Jurkat, Clone E6-1 (cell line): ENCODE measurements around the gene C4orf36. TPM values are rescaled to one million over a fixed set of nuclear protein-coding genes. Genes with fewer than 3 reads are reported as not detected.

Experiments used
- DNase-seq: peaks from one replicate; pipeline ENCODE4 v3.0.0-alpha.2; 2011; ENCODE audit warnings: low read depth, low spot score
- H3K4me3 ChIP-seq: 2 replicates; pipeline ENCODE4 v1.5.1; 2011; ENCODE audit warnings: mild to moderate bottlenecking, low read length, control low read depth, moderate library complexity
- polyA plus RNA-seq: library from polyadenylated mRNA; unstranded; fragments of >200 nt; gene quantifications from one replicate; pipeline ENCODE4 v1.2.1, GENCODE V29; 2012; ENCODE audit warnings: missing spikeins; ENCODE audit not compliant: insufficient read length, insufficient read depth

The C4orf36 gene
- not detected for polyA plus RNA-seq

GRCh38 chr4:86891762-86892635 lies at the start of gene C4orf36:
Gene C4orf36 (minus strand): TSS chr4:86892422. CDS start chr4:86891520, 902 bp downstream.
- DNase-seq, result no peak
- peak within 1 kb of the TSS; percentile 45 for H3K4me3 ChIP-seq

GRCh38 chr4:86940920-86941460 lies 48.8 kb upstream of the C4orf36 start:
- DNase-seq, result no peak

DNA sequence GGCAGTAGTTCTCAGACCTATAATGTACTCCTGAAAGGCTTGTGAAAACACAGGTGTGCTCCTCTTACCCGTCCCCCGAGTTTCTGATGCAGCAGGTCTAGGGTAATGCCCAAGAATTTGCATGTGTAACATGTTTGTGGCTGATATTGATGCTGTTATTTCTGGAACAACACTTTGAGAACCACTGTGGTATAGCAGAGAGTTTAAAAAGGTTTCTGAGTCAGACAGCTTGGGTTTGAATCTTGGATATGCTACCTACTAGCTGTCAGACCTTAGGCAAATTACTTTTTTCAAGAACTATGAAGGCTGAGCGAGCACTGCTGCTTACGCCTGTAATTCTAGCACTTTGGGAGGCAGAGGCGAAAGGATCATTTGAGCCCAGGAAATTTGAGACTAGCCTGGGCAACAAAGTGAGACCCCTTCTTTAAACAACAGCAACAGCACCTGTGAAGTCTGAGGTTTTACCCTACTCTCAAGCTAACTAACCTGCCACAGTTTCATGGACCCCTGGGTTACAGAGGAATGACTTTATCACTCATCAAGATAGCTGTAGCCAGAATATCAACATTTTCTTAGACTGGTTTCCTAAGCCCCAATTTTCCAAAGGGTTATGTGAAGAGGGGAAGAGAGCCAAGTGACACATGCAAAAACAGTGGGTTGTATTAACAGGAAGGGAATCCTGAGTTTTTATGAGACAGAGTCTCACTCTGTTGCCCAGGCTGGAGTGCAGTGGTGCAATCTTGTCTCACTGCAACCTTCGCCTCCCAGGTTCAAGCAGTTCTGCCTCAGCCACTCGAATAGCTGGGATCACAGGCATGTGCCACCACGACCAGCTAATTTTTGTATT lies 47.7 kb upstream of the C4orf36 start:
- no peak overlapping the region for H3K4me3 ChIP-seq
- no peak for DNase-seq

More at GRCh38 chr4:86940920-86941460, 48.8 kb upstream of the C4orf36 start:
- H3K4me3 ChIP-seq, result no peak overlapping the region

DNA sequence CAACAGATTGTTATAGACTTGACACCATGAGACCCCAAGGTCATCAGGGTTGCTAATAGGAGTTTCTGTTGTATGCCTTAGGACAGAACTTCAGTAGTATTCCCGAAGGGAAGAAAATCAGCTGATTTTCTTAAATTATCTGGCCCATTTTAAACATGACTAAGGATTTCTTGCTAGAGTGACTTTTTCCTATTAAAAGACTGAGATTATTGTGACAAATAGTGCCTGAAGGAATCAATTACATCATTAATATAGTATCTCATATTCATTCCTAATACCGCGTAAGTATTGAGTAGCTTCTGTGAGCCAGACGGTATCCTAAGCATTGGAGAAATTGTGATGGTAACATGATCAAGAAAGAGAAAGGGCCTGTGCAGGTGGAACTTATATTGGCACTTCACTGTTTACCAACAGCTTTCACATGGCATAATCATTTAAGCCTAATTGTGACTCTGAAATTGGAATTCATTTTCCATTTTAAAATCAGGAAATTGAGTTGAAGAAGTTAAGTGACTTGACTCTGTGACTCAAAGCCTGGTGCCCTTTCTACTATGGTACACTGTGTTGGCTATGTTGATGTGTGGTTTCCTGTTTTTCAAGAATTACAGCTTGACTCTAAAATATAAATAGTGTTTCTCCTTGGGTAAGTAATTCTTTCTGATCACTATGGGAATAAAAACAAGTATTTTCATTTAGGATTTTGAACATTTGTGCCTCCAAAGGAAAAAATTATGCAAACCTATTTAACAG lies 46.7 kb upstream of the C4orf36 start:
- no peak overlapping the region for H3K4me3 ChIP-seq
- no peak for DNase-seq

- H3K4me3 ChIP-seq, result peak overlapping the region; percentile 70
- DNase-seq, result no peak
Observed at GRCh38 chr4:86935853-86936733, 43.9 kb upstream of the C4orf36 start.

DNA sequence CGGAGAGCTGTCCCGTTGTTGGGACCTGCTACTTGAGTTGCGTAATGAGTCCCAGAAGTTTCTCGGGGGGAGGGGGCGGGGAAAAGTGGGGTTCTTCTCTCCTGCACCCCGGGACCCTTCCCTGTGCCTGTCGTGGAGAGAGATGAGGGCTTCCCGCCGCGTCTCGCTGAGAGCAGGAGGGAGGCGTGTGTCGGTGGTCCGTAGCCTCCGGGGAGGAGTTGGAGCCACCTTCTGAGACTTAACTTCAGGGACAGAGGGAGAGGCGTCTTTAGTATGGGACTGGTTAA lies 43.3 kb upstream of the C4orf36 start:
- DNase-seq, result no peak
- H3K4me3 ChIP-seq, result peak overlapping the region; percentile 70

- peak; percentile 61 for DNase-seq
Observed at GRCh38 chr4:86934771-86935565, 42.7 kb upstream of the C4orf36 start, which contains the start of gene AFF1. Gene AFF1 (plus strand): TSS chr4:86935011. CDS start chr4:86948534, 13,523 bp downstream.

GRCh38 chr4:86934147-86934770 lies 42.0 kb upstream of the C4orf36 start:
- DNase-seq, result no peak
- H3K4me3 ChIP-seq, result peak overlapping the region; percentile 55

More at GRCh38 chr4:86934771-86935565, 42.7 kb upstream of the C4orf36 start, which contains the start of gene AFF1:
- H3K4me3 ChIP-seq, result peak within 1 kb of the TSS; percentile 70

DNA sequence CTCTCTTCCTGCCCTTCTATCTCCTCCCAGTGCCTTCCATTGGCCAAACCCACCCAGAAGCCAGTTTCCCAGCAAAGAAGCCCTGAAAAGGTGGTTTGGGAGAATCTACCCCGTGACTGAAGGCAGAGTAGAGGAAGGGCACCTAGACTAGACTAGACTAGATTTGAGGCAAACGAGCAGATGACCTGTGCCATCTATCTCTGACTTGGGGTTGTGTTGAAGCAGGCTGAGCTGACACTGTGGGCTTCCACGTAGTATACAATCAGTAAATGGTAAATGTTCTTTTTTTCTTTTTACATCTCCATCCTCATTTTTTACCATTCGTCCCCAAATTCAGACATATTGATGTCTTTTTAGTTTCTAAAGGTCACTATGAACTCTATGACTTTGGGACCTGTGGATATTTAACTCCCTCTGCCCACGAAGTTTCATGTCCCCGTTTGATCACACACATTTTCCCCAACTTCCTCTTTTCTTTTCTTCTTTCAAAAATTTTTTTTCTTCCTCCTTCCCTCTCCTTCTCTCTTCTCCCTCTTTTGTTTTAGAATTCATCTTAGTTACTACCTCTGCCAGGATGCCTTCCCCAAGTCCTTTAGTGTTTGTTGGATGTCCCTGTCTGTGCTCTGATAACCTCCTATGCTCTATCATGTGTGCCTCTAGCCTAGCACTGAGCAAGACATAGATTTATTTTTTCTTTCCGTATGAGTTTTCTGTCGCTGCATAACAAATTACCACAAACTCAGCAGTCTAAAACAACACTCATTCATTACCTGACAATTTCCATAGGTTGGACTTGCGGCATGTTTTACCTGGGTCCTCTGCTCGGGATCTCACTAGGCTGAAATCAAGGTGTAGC lies 36.4 kb upstream of the C4orf36 start:
- DNase-seq, result no peak
- no peak overlapping the region for H3K4me3 ChIP-seq

DNA sequence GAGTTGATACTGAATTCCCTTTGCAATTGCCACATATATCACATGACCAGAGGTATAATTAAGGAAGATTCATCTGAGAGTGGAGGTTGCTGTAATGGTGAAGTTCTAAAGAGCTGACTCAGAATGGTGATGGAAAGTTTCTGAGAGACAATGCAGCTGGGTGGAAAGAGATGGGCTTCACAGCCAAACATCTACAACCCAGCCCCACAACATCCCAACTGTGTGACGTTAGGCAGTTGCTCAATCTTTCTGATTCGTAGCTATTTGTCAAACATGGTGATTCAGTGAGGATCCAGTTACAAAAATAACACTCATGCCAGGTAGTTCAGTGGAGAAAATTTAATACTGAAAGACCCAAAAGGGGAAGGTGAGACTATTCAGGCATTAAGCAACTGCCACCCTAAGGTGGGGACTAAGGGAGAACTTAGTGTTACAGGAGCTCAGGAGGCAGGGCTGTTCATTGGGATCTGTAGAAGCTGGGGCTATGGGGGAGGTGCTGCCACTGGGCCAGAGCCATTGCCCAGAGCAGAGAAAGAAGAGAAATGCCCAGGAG lies 35.7 kb upstream of the C4orf36 start:
- no peak overlapping the region for H3K4me3 ChIP-seq
- DNase-seq, result no peak

DNA sequence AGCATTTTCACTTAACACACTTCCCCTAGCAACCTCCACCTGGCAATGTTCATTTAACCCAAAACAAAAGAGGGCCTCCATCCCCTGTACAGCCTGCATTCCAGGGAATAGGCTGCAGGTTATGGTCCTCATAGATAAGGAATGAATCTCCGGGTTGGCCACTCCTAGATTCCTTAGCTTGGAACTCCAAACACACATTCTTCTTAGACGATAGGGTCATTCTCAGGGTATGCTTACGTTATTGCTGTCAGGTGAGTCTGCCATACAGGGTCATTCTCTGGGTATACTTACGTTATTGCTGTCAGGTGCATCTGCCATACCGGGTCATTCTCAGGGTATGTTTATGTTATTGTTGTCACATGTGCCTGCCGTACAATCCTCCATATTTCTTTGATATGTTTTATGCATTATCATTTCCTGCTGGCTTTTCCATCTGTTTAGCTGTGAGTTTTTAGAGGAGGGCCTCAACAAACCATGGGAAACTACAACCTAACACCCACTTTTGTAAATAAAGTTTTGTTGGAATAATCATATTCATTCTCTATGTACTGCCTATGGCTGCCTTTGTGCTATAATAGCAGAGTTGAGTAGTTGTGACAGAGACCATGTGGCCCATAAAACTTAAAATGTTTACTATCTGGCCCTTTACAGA lies 34.3 kb upstream of the C4orf36 start:
- H3K4me3 ChIP-seq, result no peak overlapping the region
- no peak for DNase-seq

DNA sequence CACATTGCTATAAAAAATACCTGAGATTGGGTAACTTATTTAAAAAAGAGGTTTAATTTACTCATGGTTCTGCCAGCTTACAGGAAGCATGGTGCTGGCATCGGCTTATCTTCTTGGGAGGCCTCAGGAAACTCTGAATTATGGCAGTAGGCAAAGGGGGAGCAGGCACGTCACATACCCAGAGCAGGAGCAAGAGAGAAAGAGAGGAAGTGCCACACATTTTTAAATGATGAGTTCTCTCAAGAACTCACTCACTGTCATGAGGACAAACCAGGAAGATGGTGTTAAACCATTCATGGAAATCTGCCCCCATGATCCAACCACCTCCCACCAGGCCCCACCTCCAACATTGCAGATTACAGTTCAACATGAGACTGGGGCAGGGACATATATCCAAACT lies 32.6 kb upstream of the C4orf36 start:
- H3K4me3 ChIP-seq, result no peak overlapping the region
- DNase-seq, result no peak

GRCh38 chr4:86921608-86922252 lies 29.5 kb upstream of the C4orf36 start:
- no peak overlapping the region for H3K4me3 ChIP-seq
- no peak for DNase-seq

- DNase-seq, result no peak
Observed at GRCh38 chr4:86919561-86920223, 27.5 kb upstream of the C4orf36 start.

More at GRCh38 chr4:86919561-86920223, 27.5 kb upstream of the C4orf36 start:
- no peak overlapping the region for H3K4me3 ChIP-seq
